ENCODE measurements around the gene LRMDA. TPM values are rescaled to one million over a fixed set of nuclear protein-coding genes. Genes with fewer than 3 reads are reported as not detected.

LRMDA gene
- total and polyA plus RNA-seq, 2 of the 8 experiments (the other 6 are each of a cell fraction or from before 2014, with no cell fraction given) = 0.86 to 2.8 TPM

DNA sequence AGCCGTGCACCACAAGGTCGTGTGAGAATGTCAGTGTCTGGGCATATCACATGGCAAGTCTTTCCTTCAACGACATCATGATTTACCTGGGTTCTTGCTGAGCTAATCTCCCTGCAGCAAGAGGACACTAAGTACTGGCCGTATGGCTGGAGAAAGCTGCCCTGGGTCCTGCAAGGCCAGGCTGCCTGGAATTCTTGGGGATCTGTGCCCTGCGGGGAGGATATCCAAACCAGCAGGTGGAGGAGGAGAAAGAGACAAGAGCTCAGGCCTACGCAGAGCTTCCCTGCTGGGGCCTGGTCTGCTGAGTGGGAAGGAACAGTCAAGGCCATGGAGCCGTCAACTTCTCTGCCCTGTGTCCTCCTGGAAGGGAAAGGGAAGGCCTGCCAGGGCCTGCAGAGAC lies 552.6 kb downstream of the LRMDA start (continued):
- TF ChIP-seq CHD7 (IDR thresholded peaks at IDR 0.05; ENCODE audit: insufficient replicate concordance, low read length) = no peak
- no peak for TF ChIP-seq NRF1 (IDR thresholded peaks at IDR 0.05; ENCODE audit: low read depth, low read length)
